SK-N-SH treated with all-trans-retinoic acid at 6 μM for 48 hours (cell line): ENCODE results near the gene HYPK.
"Not testable (repeated sequence)": the region's sequence is repeated elsewhere in the genome, so short reads cannot be mapped to it uniquely, and the experiment has no call there.

ENCODE experiments used
- ARNTL ChIP-seq: fragments of 450-650 bp; formaldehyde crosslinking; IDR thresholded peaks from 2 replicates; pipeline ENCODE4 v1.5.0; 2020; ENCODE audit warnings: low read depth, mild to moderate bottlenecking, moderate library complexity, borderline replicate concordance
- ISL1 ChIP-seq: fragments of 250-450 bp; sonication (Bioruptor Pico); IDR thresholded peaks from 2 replicates; pipeline ENCODE4 v2.1.2; 2022; ENCODE audit warnings: mild to moderate bottlenecking, moderate library complexity
- RARB ChIP-seq: fragments of 250-450 bp; sonication (Bioruptor Pico); IDR thresholded peaks from 2 replicates; pipeline ENCODE4 v1.8.0; 2021; ENCODE audit warnings: mild to moderate bottlenecking, moderate library complexity
- TCF4 ChIP-seq: fragments of 250-450 bp; sonication (Bioruptor Pico); IDR thresholded peaks from 2 replicates; pipeline ENCODE4 v1.8.0; 2021; ENCODE audit warnings: mild to moderate bottlenecking, moderate library complexity, borderline replicate concordance
- TOX ChIP-seq: fragments of 250-450 bp; sonication (Bioruptor Pico); IDR thresholded peaks from 2 replicates; pipeline ENCODE4 v1.8.0; 2021; ENCODE audit warnings: mild to moderate bottlenecking, moderate library complexity, borderline replicate concordance
- ZFP3 ChIP-seq: fragments of 250-450 bp; sonication (Bioruptor Pico); IDR thresholded peaks from 2 replicates; pipeline ENCODE4 v1.5.0; 2020; ENCODE audit warnings: mild to moderate bottlenecking, moderate library complexity
- TF ChIP-seq, protein P1 (sequence below): fragments of 250-450 bp; sonication (Bioruptor Pico); IDR thresholded peaks from 2 replicates; pipeline ENCODE4 v1.8.0; 2020; ENCODE audit warnings: mild to moderate bottlenecking, moderate library complexity, borderline replicate concordance
- TF ChIP-seq, protein P2 (sequence below): fragments of 250-450 bp; sonication (Bioruptor Pico); IDR thresholded peaks from 2 replicates; pipeline ENCODE4 v1.5.1; 2021; ENCODE audit warnings: mild to moderate bottlenecking, moderate library complexity
- TF ChIP-seq, protein P3 (sequence below): fragments of 250-450 bp; sonication (Bioruptor Pico); IDR thresholded peaks from 2 replicates; pipeline ENCODE4 v1.5.1; 2020; ENCODE audit warnings: low read depth, mild to moderate bottlenecking, moderate library complexity

DNA sequence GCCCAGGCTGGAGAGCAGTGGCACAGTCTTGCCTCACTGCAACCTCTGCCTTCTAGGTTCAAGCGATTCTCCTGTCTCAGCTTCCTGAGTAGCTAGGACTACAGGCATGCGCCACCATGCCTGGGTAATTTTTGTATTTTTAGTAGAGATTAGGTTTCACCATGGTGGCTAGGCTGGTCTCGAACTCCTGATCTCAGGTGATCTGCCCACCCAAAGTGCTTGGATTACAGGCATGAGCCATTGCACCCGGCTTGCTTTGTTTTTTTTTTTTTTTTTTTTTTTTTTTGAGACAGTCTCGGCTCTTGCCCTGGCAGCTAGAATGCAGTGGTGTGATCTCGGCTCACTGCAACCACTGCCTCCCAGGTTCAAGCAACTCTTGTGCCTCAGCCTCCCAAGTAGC lies 32.1 kb downstream of the HYPK start:
- TF ChIP-seq, protein P1, sequence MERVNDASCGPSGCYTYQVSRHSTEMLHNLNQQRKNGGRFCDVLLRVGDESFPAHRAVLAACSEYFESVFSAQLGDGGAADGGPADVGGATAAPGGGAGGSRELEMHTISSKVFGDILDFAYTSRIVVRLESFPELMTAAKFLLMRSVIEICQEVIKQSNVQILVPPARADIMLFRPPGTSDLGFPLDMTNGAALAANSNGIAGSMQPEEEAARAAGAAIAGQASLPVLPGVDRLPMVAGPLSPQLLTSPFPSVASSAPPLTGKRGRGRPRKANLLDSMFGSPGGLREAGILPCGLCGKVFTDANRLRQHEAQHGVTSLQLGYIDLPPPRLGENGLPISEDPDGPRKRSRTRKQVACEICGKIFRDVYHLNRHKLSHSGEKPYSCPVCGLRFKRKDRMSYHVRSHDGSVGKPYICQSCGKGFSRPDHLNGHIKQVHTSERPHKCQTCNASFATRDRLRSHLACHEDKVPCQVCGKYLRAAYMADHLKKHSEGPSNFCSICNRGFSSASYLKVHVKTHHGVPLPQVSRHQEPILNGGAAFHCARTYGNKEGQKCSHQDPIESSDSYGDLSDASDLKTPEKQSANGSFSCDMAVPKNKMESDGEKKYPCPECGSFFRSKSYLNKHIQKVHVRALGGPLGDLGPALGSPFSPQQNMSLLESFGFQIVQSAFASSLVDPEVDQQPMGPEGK (CRISPR knock-in tag): not testable (repeated sequence)
- TF ChIP-seq ZFP3, TOX, RARB, TCF4, ISL1, ARNTL (CRISPR knock-in tag): not testable (repeated sequence)
- TF ChIP-seq, protein P2, sequence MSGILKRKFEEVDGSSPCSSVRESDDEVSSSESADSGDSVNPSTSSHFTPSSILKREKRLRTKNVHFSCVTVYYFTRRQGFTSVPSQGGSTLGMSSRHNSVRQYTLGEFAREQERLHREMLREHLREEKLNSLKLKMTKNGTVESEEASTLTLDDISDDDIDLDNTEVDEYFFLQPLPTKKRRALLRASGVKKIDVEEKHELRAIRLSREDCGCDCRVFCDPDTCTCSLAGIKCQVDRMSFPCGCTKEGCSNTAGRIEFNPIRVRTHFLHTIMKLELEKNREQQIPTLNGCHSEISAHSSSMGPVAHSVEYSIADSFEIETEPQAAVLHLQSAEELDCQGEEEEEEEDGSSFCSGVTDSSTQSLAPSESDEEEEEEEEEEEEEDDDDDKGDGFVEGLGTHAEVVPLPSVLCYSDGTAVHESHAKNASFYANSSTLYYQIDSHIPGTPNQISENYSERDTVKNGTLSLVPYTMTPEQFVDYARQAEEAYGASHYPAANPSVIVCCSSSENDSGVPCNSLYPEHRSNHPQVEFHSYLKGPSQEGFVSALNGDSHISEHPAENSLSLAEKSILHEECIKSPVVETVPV (CRISPR knock-in tag): not testable (repeated sequence)
- TF ChIP-seq, protein P3, sequence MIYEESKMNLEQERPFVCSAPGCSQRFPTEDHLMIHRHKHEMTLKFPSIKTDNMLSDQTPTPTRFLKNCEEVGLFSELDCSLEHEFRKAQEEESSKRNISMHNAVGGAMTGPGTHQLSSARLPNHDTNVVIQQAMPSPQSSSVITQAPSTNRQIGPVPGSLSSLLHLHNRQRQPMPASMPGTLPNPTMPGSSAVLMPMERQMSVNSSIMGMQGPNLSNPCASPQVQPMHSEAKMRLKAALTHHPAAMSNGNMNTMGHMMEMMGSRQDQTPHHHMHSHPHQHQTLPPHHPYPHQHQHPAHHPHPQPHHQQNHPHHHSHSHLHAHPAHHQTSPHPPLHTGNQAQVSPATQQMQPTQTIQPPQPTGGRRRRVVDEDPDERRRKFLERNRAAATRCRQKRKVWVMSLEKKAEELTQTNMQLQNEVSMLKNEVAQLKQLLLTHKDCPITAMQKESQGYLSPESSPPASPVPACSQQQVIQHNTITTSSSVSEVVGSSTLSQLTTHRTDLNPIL (CRISPR knock-in tag): not testable (repeated sequence)
